ENCODE data around the gene PLCL1.

DNA sequence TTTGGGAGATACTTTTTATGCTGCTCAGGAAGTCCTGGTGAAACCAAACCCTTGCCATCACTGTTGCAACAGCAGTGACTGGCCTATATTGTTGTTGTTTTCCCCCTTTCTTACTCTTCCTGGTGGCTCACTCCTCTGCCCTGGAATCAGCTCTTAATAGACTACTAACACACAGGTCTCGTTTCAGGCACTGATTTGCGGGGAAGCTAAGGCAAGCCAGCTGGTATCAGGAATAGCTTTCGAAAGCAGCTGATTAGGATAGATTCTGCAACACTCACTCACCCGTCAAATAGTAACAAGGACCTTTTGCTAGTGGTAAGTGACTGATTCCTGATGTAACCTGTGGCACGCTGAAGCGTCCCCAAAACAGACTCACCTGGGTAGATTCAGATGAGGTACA, 360.4 kb downstream of the PLCL1 start:
- TF ChIP-seq TAF1 (IDR thresholded peaks at IDR 0.05; ENCODE audit: borderline replicate concordance, insufficient read depth, low read length) (no peak), POLR2AphosphoS5 (IDR thresholded peaks at IDR 0.05; ENCODE audit: low read depth, low read length) (no peak), SIN3A (IDR thresholded peaks at IDR 0.05; ENCODE audit: borderline replicate concordance, insufficient read depth, low read length) (no peak)
- TF ChIP-seq, protein P1, sequence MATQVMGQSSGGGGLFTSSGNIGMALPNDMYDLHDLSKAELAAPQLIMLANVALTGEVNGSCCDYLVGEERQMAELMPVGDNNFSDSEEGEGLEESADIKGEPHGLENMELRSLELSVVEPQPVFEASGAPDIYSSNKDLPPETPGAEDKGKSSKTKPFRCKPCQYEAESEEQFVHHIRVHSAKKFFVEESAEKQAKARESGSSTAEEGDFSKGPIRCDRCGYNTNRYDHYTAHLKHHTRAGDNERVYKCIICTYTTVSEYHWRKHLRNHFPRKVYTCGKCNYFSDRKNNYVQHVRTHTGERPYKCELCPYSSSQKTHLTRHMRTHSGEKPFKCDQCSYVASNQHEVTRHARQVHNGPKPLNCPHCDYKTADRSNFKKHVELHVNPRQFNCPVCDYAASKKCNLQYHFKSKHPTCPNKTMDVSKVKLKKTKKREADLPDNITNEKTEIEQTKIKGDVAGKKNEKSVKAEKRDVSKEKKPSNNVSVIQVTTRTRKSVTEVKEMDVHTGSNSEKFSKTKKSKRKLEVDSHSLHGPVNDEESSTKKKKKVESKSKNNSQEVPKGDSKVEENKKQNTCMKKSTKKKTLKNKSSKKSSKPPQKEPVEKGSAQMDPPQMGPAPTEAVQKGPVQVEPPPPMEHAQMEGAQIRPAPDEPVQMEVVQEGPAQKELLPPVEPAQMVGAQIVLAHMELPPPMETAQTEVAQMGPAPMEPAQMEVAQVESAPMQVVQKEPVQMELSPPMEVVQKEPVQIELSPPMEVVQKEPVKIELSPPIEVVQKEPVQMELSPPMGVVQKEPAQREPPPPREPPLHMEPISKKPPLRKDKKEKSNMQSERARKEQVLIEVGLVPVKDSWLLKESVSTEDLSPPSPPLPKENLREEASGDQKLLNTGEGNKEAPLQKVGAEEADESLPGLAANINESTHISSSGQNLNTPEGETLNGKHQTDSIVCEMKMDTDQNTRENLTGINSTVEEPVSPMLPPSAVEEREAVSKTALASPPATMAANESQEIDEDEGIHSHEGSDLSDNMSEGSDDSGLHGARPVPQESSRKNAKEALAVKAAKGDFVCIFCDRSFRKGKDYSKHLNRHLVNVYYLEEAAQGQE (IDR thresholded peaks at IDR 0.05; ENCODE audit: insufficient read depth in 1 of 2, low read depth in 2 of 2, low read length in 2 of 2) = no peak

Data from PFSK-1 (cell line).